Hepatocyte (in vitro differentiated cells): Measurements from ENCODE around the gene SELENOW. TPM values are rescaled to one million over a fixed set of nuclear protein-coding genes. Genes with fewer than 3 reads are reported as not detected.

Experiments
- DNase-seq: peaks from one replicate; pipeline ENCODE4 v3.0.0-alpha.2; 2016; ENCODE audit warnings: low spot score
- H2AFZ ChIP-seq: fragments of 200-600 bp; sonication (generic); 2 replicates; pipeline ENCODE4 v1.6.0; 2016; ENCODE audit warnings: antibody characterized with exemption, mild to moderate bottlenecking
- H3K27ac ChIP-seq: fragments of 200-600 bp; sonication (generic); 2 replicates; pipeline ENCODE4 v1.5.1; 2016; ENCODE audit warnings: mild to moderate bottlenecking
- H3K27me3 ChIP-seq: fragments of 200-600 bp; sonication (generic); 2 replicates; pipeline ENCODE4 v1.6.1; 2016
- H3K36me3 ChIP-seq: fragments of 200-600 bp; sonication (generic); replicated peaks from 2 replicates; pipeline ENCODE4 v1.5.1; 2016; ENCODE audit warnings: low read depth; ENCODE audit not compliant: insufficient read depth
- H3K4me1 ChIP-seq: fragments of 200-600 bp; sonication (generic); 2 replicates; pipeline ENCODE4 v1.5.1; 2016; ENCODE audit warnings: mild to moderate bottlenecking, moderate library complexity; ENCODE audit not compliant: insufficient read depth
- H3K4me2 ChIP-seq: fragments of 200-600 bp; sonication (generic); 2 replicates; pipeline ENCODE4 v1.6.0; 2016
- H3K4me3 ChIP-seq: fragments of 200-600 bp; sonication (generic); 2 replicates; pipeline ENCODE4 v1.5.1; 2016; ENCODE audit warnings: mild to moderate bottlenecking
- H3K79me2 ChIP-seq: fragments of 200-600 bp; sonication (generic); 2 replicates; pipeline ENCODE4 v1.6.0; 2017; ENCODE audit warnings: mild to moderate bottlenecking
- H3K9me2 ChIP-seq: fragments of 200-600 bp; sonication (generic); replicated peaks from 2 replicates; pipeline ENCODE4 v1.6.0; 2017; ENCODE audit warnings: mild to moderate bottlenecking; ENCODE audit not compliant: insufficient read depth
- H3K9me3 ChIP-seq: fragments of 200-600 bp; sonication (generic); 2 replicates; pipeline ENCODE4 v1.5.1; 2016; ENCODE audit warnings: low read depth, mild to moderate bottlenecking
- H4K20me1 ChIP-seq: fragments of 200-600 bp; sonication (generic); 2 replicates; pipeline ENCODE4 v1.6.0; 2016; ENCODE audit warnings: mild to moderate bottlenecking; ENCODE audit not compliant: insufficient read depth, poor library complexity, severe bottlenecking
- CTCF ChIP-seq: fragments of 200-600 bp; sonication (generic); IDR thresholded peaks from 2 replicates; pipeline ENCODE4 v1.5.1; 2016; ENCODE audit warnings: antibody characterized with exemption, mild to moderate bottlenecking; ENCODE audit not compliant: poor library complexity
- EZH2 ChIP-seq: fragments of 200-600 bp; sonication (generic); IDR thresholded peaks from 2 replicates; pipeline ENCODE4 v1.6.1; 2016; ENCODE audit warnings: antibody characterized with exemption, mild to moderate bottlenecking, borderline replicate concordance
- EZH2phosphoT487 ChIP-seq: fragments of 200-600 bp; sonication (generic); IDR thresholded peaks from one replicate; pipeline ENCODE4 v1.6.1; 2018; ENCODE audit warnings: antibody characterized with exemption, mild to moderate bottlenecking, low read depth, moderate library complexity; ENCODE audit not compliant: unreplicated experiment, severe bottlenecking
- WGBS: methylation state at CpG from one replicate; pipeline ENCODE4 v1.1.6; 2016; ENCODE audit warnings: low lambda C conversion rate; ENCODE audit errors: missing lambda C conversion rate; 5-methylcytosine and 5-hydroxymethylcytosine counted together
- polyA plus RNA-seq: library from polyadenylated mRNA; unstranded; fragments of >200 nt; fragmentation: Nextera tagmentation; extraction: Ambion mirVana; gene quantifications from 2 replicates; pipeline ENCODE4 v1.2.1, GENCODE V29; 2016
- total RNA-seq: library from RNA; depleted of rRNA; stranded (reverse); fragments of >200 nt; gene quantifications from 2 replicates; pipeline ENCODE4 v1.2.3, GENCODE V29; 2014

SELENOW gene
- total and polyA plus RNA-seq, 2 experiments from 2014 or later, result 140 to 217 TPM

- no peaks in the 10 kb centered on the region for H3K36me3 ChIP-seq
- H3K9me3 ChIP-seq, result no peaks in the 10 kb centered on the region
- no peaks in the 10 kb centered on the region for H4K20me1 ChIP-seq
- peak; percentile 65 for TF ChIP-seq CTCF
- TF ChIP-seq EZH2phosphoT487, result no peak
- no peak overlapping the region for H3K27ac ChIP-seq
- H3K27me3 ChIP-seq, result no peaks in the 10 kb centered on the region
- H3K9me2 ChIP-seq, result no peaks in the 10 kb centered on the region
- H2AFZ ChIP-seq, result no peak overlapping the region
- no peaks in the 10 kb centered on the region for H3K79me2 ChIP-seq
- peak; percentile 78 for DNase-seq
- no peak overlapping the region for H3K4me2 ChIP-seq
- 26% methylated on average over 16 of the region's 19 CpGs for WGBS
- no peak overlapping the region for H3K4me3 ChIP-seq
- H3K4me1 ChIP-seq, result no peaks in the 10 kb centered on the region
These were observed 12.8 kb upstream of the SELENOW start for GRCh38 chr19:47765523-47766358.

- 93% methylated on average over 7 of the region's 7 CpGs for WGBS
- no peak overlapping the region for H3K4me2 ChIP-seq
- no peaks in the 10 kb centered on the region for H3K4me1 ChIP-seq
- no peaks in the 10 kb centered on the region for H3K27me3 ChIP-seq
- TF ChIP-seq CTCF (no peak), EZH2 (no peak), EZH2phosphoT487 (no peak)
- H4K20me1 ChIP-seq, result no peaks in the 10 kb centered on the region
- H3K27ac ChIP-seq, result no peak overlapping the region
- no peaks in the 10 kb centered on the region for H3K36me3 ChIP-seq
- H3K4me3 ChIP-seq, result no peak overlapping the region
- no peak for DNase-seq
- H2AFZ ChIP-seq, result no peak overlapping the region
- H3K79me2 ChIP-seq, result no peaks in the 10 kb centered on the region
- no peaks in the 10 kb centered on the region for H3K9me3 ChIP-seq
- H3K9me2 ChIP-seq, result no peaks in the 10 kb centered on the region
These were observed 12.2 kb upstream of the SELENOW start for GRCh38 chr19:47766359-47766620.

GRCh38 chr19:47766670-47767069, 11.8 kb upstream of the SELENOW start:
- Histone ChIP-seq H4K20me1 (no peaks in the 10 kb centered on the region), H3K9me2 (no peaks in the 10 kb centered on the region)
- 87% methylated on average over 7 of the region's 7 CpGs for WGBS

More at GRCh38 chr19:47766670-47767069, 11.8 kb upstream of the SELENOW start:
- DNase-seq, result no peak
- Histone ChIP-seq H3K9me3 (no peaks in the 10 kb centered on the region), H3K4me2 (no peak overlapping the region), H3K4me1 (no peaks in the 10 kb centered on the region), H3K79me2 (no peaks in the 10 kb centered on the region), H3K36me3 (no peaks in the 10 kb centered on the region), H3K4me3 (no peak overlapping the region), H3K27me3 (no peaks in the 10 kb centered on the region), H2AFZ (no peak overlapping the region), H3K27ac (no peak overlapping the region)
- no peak for TF ChIP-seq EZH2phosphoT487
- no peak for TF ChIP-seq EZH2
- no peak for TF ChIP-seq CTCF
